Skin of body (tissue), 2 donors: Measurements from ENCODE around the gene CAPN1. TPM values are rescaled to one million over a fixed set of nuclear protein-coding genes. Genes with fewer than 3 reads are reported as not detected.
A peak's percentile ranks its signal among the peaks of the same experiment; 100 is the strongest.
"Not testable (repeated sequence)": the region's sequence is repeated elsewhere in the genome, so short reads cannot be mapped to it uniquely, and the experiment has no call there.

Source experiments
- DNase-seq: peaks from one replicate; lab custom pipeline; 2025; lab: John Stamatoyannopoulos, UW
- total RNA-seq: library from RNA; depleted of rRNA; stranded (reverse); fragments of >200 nt; gene quantifications from one replicate; pipeline ENCODE4 v1.2.3, GENCODE V29; 2014

CAPN1 gene
- total RNA-seq, 1 donor from 2014 or later: 79.7 TPM

- no peak for DNase-seq
These were observed 36.0 kb downstream of the CAPN1 start for GRCh38 chr11:65217441-65218423.

GRCh38 chr11:65218446-65218845 lies 36.7 kb downstream of the CAPN1 start:
- DNase-seq: no peak

DNA sequence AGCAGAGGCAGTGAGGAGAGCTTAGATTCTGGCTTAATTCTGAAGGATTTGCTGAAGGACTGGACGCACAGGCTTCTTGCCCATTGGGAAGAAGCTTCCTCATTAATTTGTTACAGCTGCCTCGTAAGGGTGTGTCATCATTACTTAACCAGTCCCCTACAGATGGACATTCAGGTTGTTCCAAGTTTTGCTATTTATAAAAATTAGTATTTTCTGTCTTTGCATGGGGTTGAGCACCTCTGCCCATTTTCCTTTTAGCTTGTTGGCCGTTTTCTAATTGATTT lies 38.1 kb downstream of the CAPN1 start:
- DNase-seq: peak; percentile 22

GRCh38 chr11:65221026-65221425 lies 39.3 kb downstream of the CAPN1 start:
- no peak for DNase-seq

- no peak for DNase-seq
These were observed 41.3 kb downstream of the CAPN1 start for GRCh38 chr11:65223011-65223410.

GRCh38 chr11:65224930-65225278 lies 43.2 kb downstream of the CAPN1 start:
- no peak for DNase-seq

- DNase-seq: peak; percentile 21
These were observed 43.8 kb downstream of the CAPN1 start for GRCh38 chr11:65225279-65226102.

GRCh38 chr11:65226103-65226442 lies 44.3 kb downstream of the CAPN1 start:
- no peak for DNase-seq

- DNase-seq: no peak
These were observed 46.2 kb downstream of the CAPN1 start for GRCh38 chr11:65227879-65228278.

DNA sequence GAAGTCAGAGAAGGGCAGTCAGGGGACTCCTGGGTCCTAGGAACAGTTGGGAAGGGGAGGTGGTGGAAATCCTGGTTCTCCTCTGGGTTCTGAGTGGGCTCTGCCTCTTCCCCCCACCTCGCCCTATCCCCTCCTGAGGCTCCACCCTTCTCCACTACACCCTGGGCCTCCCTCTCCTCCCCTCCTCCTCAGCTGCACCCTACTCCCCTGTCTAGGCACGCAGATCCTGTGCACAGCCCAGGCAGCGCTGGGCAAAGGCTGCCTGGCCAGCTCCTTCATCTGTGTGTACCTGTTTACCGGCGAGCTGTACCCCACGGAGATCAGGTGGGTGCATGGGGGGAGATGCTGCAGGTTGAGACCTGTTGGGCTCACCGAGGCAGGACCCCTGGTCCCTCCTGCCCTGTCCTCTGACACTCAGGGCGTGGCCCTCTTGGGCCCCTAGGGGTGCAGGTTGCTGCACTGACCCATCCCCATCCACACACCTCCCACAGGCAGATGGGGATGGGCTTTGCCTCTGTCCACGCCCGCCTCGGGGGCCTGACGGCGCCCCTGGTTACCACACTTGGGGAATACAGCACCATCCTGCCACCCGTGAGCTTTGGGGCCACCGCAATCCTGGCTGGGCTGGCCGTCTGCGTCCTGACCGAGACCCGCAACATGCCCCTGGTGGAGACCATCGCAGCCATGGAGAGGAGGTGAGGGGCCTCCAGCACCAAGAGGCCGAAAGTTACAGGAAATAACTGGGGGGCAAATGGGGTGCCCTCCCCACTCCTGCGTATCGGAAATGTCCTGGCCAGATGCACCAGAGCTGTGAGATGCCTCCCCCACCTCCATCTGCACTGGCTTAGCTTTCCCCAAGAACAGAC lies 54.7 kb downstream of the CAPN1 start:
- DNase-seq: no peak

DNA sequence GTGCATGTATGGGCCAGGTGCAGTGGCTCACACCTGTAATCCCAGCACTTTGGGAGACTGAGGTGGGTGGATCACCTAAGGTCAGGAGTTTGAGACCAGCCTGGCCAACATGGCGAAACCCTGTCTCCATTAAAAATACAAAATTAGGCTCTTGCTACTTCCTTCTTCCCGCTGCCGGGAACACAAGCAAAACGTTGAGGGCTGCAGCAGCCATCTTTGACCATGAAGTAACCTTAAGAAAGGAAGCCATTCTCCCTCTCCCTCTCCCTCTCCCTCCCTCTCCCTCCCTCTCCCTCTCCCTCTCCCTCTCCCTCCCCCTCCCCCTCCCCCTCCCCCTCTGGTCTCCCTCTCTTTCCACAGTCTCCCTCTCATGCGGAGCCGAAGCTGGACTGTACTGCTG lies 56.6 kb downstream of the CAPN1 start:
- not testable (repeated sequence) for DNase-seq

DNA sequence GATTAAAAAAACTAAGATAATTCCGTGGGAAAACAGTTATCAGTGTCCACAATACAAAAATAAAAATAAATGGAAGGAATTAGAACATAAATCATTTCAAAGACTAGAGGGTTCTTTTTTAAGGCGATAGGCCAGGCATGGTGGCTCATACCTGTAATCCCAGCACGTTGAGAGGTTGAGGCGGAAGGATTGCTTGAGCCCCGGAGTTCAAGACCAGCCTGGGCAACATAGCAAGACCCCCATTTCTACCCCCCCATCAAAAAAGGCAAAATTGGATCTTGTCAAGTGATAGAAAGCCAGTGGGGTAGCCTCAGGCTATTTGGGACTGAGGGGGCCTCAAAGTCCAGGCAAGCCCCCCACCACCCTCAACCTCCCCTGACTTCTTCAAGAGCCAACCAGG lies 59.4 kb downstream of the CAPN1 start:
- DNase-seq: no peak

DNA sequence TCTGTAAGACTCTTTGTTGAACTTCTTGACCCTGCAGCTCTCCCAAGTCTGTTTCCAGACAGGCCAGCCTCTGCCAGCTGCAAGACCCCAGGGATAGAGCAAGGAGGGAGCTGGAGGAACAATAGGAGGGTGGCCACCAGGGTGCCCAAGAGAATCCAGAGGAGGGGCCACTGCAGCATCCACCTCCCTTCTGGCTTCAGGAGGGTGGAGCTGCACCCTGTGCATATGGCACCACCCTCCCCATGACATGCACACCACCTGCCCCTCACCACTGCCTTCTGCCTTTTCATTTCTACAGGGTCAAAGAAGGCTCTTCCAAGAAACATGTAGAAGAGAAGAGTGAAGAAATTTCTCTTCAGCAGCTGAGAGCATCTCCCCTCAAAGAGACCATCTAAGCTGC lies 60.0 kb downstream of the CAPN1 start:
- DNase-seq: no peak

GRCh38 chr11:65242389-65242788 lies 60.7 kb downstream of the CAPN1 start:
- no peak for DNase-seq

GRCh38 chr11:65243797-65244196 lies 62.1 kb downstream of the CAPN1 start:
- no peak for DNase-seq

DNA sequence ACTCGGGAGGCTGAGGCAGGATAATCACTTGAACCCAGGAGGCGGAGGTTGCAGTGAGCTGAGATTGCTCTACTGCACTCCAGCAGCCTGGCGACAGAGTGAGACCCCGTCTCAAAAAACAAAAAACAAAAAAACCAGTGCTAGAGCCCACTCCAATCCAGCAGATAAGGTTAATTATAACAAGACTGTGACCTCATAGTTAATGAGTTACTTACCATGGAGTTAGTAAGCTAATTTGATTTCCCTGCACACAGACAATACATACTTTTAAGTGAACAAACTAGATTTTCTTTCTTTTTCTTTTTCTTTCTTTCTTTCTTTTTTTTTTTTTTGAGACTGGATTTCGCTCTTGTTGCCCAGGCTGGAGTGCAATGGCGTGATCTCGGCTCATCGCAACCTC lies 63.3 kb downstream of the CAPN1 start:
- DNase-seq: not testable (repeated sequence)

DNA sequence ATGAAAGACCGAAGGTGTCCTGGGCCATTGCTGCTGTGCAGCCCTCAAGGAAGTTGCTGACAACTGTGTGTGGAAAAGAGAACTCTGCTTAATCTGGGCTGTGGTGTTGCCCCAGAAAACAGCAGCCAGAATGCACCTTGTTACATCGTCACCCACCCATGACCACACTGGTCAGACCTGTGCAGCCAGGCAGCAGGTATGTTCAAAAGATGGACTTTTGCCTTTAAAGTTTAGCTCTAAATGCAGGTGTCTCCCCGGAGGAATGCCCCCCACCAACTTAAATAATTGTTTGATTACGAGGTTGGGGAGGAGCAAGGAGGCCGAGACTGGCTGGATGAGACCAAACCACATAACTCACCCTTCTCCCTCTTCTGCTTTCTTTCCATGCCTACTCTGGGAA lies 64.8 kb downstream of the CAPN1 start:
- DNase-seq: no peak

- DNase-seq: not testable (repeated sequence)
These were observed 66.5 kb downstream of the CAPN1 start for GRCh38 chr11:65248184-65248710.

DNA sequence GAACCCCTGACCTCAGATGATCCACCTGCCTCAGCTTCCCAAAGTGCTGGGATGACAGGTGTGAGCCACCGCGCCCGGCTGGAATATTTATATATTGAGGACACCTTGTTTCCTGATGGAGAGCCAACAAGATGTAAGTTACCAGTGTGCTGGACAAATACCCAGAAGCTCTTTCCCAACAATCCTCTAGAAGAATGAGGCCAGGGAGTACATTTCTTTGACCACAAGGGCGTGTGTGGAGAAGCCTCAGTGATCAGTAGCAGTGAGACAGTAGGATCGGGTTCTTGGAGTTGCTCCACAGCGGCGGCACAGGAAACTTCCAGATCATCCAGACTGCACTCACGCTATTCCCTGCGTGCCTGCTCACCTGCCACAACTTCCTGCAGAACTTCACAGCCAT lies 69.7 kb downstream of the CAPN1 start:
- no peak for DNase-seq

DNA sequence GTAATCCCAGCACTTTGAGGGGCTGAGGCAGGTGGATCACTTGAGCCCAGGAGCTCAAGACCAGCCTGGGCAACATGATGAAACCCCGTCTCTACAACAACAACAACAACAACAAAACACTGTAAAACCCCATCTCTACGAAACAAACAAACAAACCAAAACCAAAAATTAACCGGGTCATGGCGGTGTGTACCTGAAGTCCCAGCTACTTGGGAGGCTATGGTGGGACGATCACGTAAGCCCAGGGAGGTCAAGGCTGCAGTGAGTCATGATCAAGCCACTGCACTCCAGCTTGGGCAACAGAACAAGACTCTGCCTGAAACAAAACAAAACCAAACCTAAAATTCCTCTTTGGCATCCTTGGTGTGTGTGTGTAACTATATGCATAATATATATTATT lies 73.0 kb downstream of the CAPN1 start:
- DNase-seq: no peak

DNA sequence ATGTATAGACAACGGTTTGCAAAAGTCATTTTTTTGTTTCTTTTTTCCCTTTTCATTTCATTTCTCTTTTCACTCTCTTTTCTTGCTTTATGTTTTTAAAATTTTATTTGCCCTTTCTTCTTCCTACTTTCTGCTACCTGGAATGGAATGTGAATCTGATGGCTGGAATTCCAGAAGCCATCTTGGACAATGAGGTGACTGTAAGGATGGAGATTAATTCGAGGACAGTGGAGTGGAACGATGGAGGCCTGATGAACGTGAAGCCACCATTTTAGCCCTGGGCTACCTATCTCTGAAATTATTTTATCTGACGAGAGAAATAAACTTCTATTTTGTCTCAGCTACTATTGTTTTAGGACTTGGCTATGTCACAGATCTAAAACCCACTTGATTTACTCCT lies 77.3 kb downstream of the CAPN1 start:
- DNase-seq: no peak

DNA sequence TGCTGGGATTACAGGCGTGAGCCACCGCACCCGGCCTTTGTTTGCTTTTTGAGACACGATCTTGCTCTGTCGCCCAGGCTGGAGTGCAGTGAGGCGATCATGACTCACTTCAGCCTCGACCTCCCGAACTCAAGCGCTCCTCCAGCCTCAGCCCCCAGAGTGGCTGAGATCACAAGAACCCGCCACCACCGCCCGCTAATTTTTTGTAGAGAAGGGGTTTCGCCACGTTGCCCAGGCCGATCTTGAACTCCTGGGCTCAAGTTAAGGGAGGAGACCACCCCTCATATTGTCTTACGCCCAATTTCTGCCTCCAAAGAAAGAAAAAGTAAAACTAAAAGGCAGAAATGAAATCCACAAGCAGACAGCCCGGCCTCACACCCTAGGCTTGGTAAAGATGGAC lies 78.6 kb downstream of the CAPN1 start:
- no peak for DNase-seq
